PC-9 (cell line): ENCODE data around the gene SULT1C3. TPM values are rescaled to one million over a fixed set of nuclear protein-coding genes. Genes with fewer than 3 reads are reported as not detected.

Experiments
- BruUV-seq: library from RNA; stranded (reverse); fragments of 400-500 nt; replicated peaks from 2 replicates; lab custom pipeline; 2021; lab: Mats Ljungman, UMichigan
- CTCF ChIA-PET: fragments of 300-600 bp; sonication (Branson Sonifier 250); formaldehyde crosslinking; loops from one replicate; lab custom pipeline; 2022; ENCODE audit warnings: antibody characterized with exemption; lab: Charles Lee
- POLR2A ChIA-PET: fragments of 300-600 bp; sonication (Branson Sonifier 250); formaldehyde crosslinking; loops from one replicate; lab custom pipeline; 2022; ENCODE audit warnings: antibody characterized with exemption; ENCODE audit not compliant: unreplicated experiment; lab: Charles Lee
- DNase-seq, 2 experiments: peaks; one replicate each; pipeline versions ENCODE4 v3.0.0 to v3.0.0-alpha.2; 2015 to 2022; ENCODE audit warnings: mixed read lengths in 1 of 2
- H2AFZ ChIP-seq: fragments of 200-600 bp; sonication (generic); 2 replicates; pipeline ENCODE4 v1.8.1; 2017; ENCODE audit warnings: antibody characterized with exemption
- H3F3A ChIP-seq: fragments of 200-600 bp; sonication (generic); 2 replicates; pipeline ENCODE4 v1.8.1; 2017; ENCODE audit warnings: antibody characterized with exemption, mild to moderate bottlenecking, low read depth; ENCODE audit not compliant: insufficient read depth
- H3K27ac ChIP-seq: fragments of 200-600 bp; sonication (generic); 2 replicates; pipeline ENCODE4 v1.6.1; 2016; ENCODE audit warnings: mixed run types
- H3K27me3 ChIP-seq: fragments of 200-600 bp; sonication (generic); 2 replicates; pipeline ENCODE4 v1.6.1; 2016; ENCODE audit warnings: low read depth, mixed run types; ENCODE audit not compliant: insufficient read depth
- H3K36me3 ChIP-seq: fragments of 200-600 bp; sonication (generic); 2 replicates; pipeline ENCODE4 v1.6.1; 2016; ENCODE audit warnings: low read depth, mixed run types
- H3K4me1 ChIP-seq: fragments of 200-600 bp; sonication (generic); replicated peaks from 2 replicates; pipeline ENCODE4 v1.6.1; 2016; ENCODE audit warnings: mixed run types; ENCODE audit not compliant: insufficient read depth
- H3K4me2 ChIP-seq: fragments of 200-600 bp; sonication (generic); 2 replicates; pipeline ENCODE4 v1.6.1; 2017; ENCODE audit warnings: mixed run types
- H3K4me3 ChIP-seq: fragments of 200-600 bp; sonication (generic); 2 replicates; pipeline ENCODE4 v1.6.1; 2016; ENCODE audit warnings: mixed run types
- H3K79me2 ChIP-seq: fragments of 200-600 bp; sonication (generic); 2 replicates; pipeline ENCODE4 v1.6.1; 2017; ENCODE audit warnings: low read depth, mixed run types
- H3K9me2 ChIP-seq: fragments of 200-600 bp; sonication (generic); 2 replicates; pipeline ENCODE4 v1.8.1; 2017; ENCODE audit warnings: mild to moderate bottlenecking; ENCODE audit not compliant: insufficient read depth
- H3K9me3 ChIP-seq: fragments of 200-600 bp; sonication (generic); 2 replicates; pipeline ENCODE4 v1.8.1; 2016; ENCODE audit warnings: low read depth; ENCODE audit not compliant: insufficient read depth
- H4K20me1 ChIP-seq: fragments of 200-600 bp; sonication (generic); 2 replicates; pipeline ENCODE4 v1.8.1; 2017; ENCODE audit not compliant: insufficient read depth
- EZH2 ChIP-seq: fragments of 200-600 bp; sonication (generic); IDR thresholded peaks from 2 replicates; pipeline ENCODE4 v1.8.0; 2017; ENCODE audit warnings: antibody characterized with exemption, low read depth
- intact Hi-C: fragments of 100-400 bp; cut with micrococcal nuclease; formaldehyde crosslinking; loops from one replicate; pipeline ENCODE4 v1.10.0; 2022; ENCODE audit not compliant: unreplicated experiment
- total RNA-seq: library from RNA; stranded (reverse); gene quantifications from 2 replicates; pipeline ENCODE4 v1.2.3, GENCODE V29; 2021
- TF ChIP-seq, protein P1 (sequence below): fragments of 200-600 bp; sonication (generic); conservative IDR thresholded peaks from 2 replicates; pipeline ENCODE4 v1.6.1; 2017; ENCODE audit warnings: mixed run types, antibody characterized with exemption, mild to moderate bottlenecking, moderate library complexity

Gene SULT1C3
- total RNA-seq, 1 experiment from 2014 or later, result not detected

DNA sequence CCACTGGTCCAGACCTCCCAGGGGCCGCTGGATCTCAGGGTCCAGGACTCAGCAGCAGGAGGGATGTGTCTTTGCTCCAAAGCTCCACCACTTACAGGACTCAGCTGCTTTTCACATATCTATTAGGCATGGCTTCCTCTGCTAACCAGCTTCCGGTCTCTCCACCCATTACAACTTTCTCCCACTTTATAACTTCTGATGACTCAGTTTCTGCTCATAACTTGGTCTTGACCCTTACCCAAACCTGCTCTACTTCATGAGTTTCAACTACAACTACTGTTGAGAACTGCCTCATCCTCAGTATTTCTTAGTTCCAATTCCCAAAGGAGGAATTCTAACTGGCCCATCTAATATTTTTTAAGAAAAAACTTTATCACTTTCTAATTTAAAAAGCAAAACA, 66.1 kb downstream of the SULT1C3 start:
- Histone ChIP-seq H3K4me3 (no peak overlapping the region), H3K9me2 (no peaks in the 10 kb centered on the region), H3K36me3 (no peaks in the 10 kb centered on the region), H3K27ac (no peak overlapping the region), H2AFZ (no peak overlapping the region), H3K9me3 (no peaks in the 10 kb centered on the region), H3K4me1 (0 out of 2 replicates have a peak, but pooled peaks cover 5% of the 10 kb centered on the region), H3K27me3 (no peaks in the 10 kb centered on the region), H3K79me2 (no peaks in the 10 kb centered on the region), H3K4me2 (no peak overlapping the region), H4K20me1 (no peaks in the 10 kb centered on the region), H3F3A (no peaks in the 10 kb centered on the region)
- TF ChIP-seq, protein P1, sequence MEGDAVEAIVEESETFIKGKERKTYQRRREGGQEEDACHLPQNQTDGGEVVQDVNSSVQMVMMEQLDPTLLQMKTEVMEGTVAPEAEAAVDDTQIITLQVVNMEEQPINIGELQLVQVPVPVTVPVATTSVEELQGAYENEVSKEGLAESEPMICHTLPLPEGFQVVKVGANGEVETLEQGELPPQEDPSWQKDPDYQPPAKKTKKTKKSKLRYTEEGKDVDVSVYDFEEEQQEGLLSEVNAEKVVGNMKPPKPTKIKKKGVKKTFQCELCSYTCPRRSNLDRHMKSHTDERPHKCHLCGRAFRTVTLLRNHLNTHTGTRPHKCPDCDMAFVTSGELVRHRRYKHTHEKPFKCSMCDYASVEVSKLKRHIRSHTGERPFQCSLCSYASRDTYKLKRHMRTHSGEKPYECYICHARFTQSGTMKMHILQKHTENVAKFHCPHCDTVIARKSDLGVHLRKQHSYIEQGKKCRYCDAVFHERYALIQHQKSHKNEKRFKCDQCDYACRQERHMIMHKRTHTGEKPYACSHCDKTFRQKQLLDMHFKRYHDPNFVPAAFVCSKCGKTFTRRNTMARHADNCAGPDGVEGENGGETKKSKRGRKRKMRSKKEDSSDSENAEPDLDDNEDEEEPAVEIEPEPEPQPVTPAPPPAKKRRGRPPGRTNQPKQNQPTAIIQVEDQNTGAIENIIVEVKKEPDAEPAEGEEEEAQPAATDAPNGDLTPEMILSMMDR, result no peak
- no peak for TF ChIP-seq EZH2
- ChIA-PET CTCF (no interaction called here), POLR2A (interaction anchor here (0.6 kb wide), 1 partner anchor 56 kb away, joined by 6 read pairs; no protein-coding TSS in a partner anchor)
- intact Hi-C loops, result no loop called here
- BruUV-seq, result no TSS peak
- DNase-seq, result no peak

DNA sequence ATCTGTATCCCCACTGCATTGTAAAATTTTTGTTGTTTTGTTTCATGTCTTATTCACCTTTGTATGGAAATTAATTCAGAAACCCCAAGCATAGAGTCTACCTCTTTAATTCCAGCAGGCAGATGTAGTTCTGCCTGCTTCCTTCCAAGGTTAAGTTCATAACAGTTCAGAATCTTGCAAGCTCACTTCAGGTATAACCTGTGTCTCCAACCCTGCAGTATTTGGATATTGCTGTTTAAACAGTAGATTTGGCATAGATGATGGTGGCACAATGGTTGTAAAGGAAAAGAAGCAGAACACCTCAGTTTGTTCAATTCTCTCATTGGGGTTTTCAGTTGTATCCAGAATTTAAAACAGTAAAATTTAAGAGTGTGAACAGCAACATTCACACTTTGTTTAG, 70.1 kb downstream of the SULT1C3 start:
- ChIA-PET POLR2A (no interaction called here), CTCF (no interaction called here)
- Histone ChIP-seq H3K36me3 (no peaks in the 10 kb centered on the region), H3K4me1 (0 out of 2 replicates have a peak, but pooled peaks cover 5% of the 10 kb centered on the region), H3K4me3 (no peak overlapping the region), H3K27ac (no peak overlapping the region), H3K79me2 (no peaks in the 10 kb centered on the region), H2AFZ (no peak overlapping the region), H3K4me2 (no peak overlapping the region), H4K20me1 (no peaks in the 10 kb centered on the region), H3K9me2 (no peaks in the 10 kb centered on the region), H3F3A (no peaks in the 10 kb centered on the region), H3K9me3 (no peaks in the 10 kb centered on the region), H3K27me3 (no peaks in the 10 kb centered on the region)
- intact Hi-C loops, result no loop called here
- TF ChIP-seq, protein P1, result no peak
- TF ChIP-seq EZH2, result no peak
- BruUV-seq, result no TSS peak
- DNase-seq, result no peak

Other genes with a start within 250 kb of the SULT1C3 start
- gene SULT1C2, start 48.9 kb downstream of the SULT1C3 start, total RNA-seq, result 2.1 and 3.0 TPM in 2 replicates
- gene SULT1C4, start 138.0 kb downstream of the SULT1C3 start, total RNA-seq, result not detected in 2 replicates
- 33.3 and 49.1 TPM in 2 replicates for gene GCC2, start 209.2 kb downstream of the SULT1C3 start, total RNA-seq